Activated CD8-positive, alpha-beta T cell treated with anti-CD3 and anti-CD28 coated beads for 36 hours (primary cell): ENCODE results near the gene PAIP1. TPM values are rescaled to one million over a fixed set of nuclear protein-coding genes. Genes with fewer than 3 reads are reported as not detected.
A peak's percentile ranks its signal among the peaks of the same experiment; 100 is the strongest.

Experiments
- ATAC-seq: fragments of 200-7000 bp; cut with Tn5 transposase; one replicate; pipeline ENCODE4 v1.10.0; 2021; ENCODE audit warnings: mild to moderate bottlenecking, moderate library complexity
- CTCF ChIA-PET: fragments of 350-600 bp; sonication (Branson Sonifier 250); formaldehyde crosslinking; loops from one replicate; lab custom pipeline; 2021; ENCODE audit warnings: antibody characterized with exemption; lab: Charles Lee
- POLR2A ChIA-PET: fragments of 350-600 bp; sonication (Branson Sonifier 250); formaldehyde crosslinking; loops from one replicate; lab custom pipeline; 2021; ENCODE audit warnings: antibody characterized with exemption; lab: Charles Lee
- DNase-seq: peaks from one replicate; pipeline ENCODE4 v3.0.0-alpha.2; 2020
- H3K27ac Mint-ChIP-seq: one replicate; pipeline ENCODE4 v1.8.0; 2021; ENCODE audit warnings: mild to moderate bottlenecking, mixed read lengths
- H3K27me3 Mint-ChIP-seq: one replicate; pipeline ENCODE4 v1.8.0; 2021; ENCODE audit warnings: mixed read lengths
- H3K36me3 Mint-ChIP-seq: one replicate; pipeline ENCODE4 v1.8.0; 2021; ENCODE audit warnings: low read depth, mixed read lengths
- H3K4me1 Mint-ChIP-seq: one replicate; pipeline ENCODE4 v1.8.0; 2021; ENCODE audit warnings: low read depth, mixed read lengths
- H3K4me3 Mint-ChIP-seq: one replicate; pipeline ENCODE4 v1.8.0; 2021; ENCODE audit warnings: mild to moderate bottlenecking, moderate library complexity, mixed read lengths
- H3K9me3 Mint-ChIP-seq: one replicate; pipeline ENCODE4 v1.8.0; 2021; ENCODE audit warnings: mixed read lengths
- CTCF ChIP-seq: fragments of 200-600 bp; IDR thresholded peaks from one replicate; pipeline ENCODE4 v1.8.0; 2022; ENCODE audit warnings: antibody characterized with exemption, mild to moderate bottlenecking
- intact Hi-C: fragments of 100-400 bp; cut with micrococcal nuclease; formaldehyde crosslinking; loops from one replicate; pipeline ENCODE4 v1.10.0; 2022
- total RNA-seq, 2 experiments: library from RNA; stranded (reverse); gene quantifications; one replicate each; pipeline ENCODE4 v1.2.3, GENCODE V29; 2021

Gene PAIP1
- 10 to 100 TPM; 43.6 to 44.6 TPM for total RNA-seq

- Mint-ChIP-seq H3K27ac (peak within 1 kb of the TSS; percentile 93), H3K4me1 (peaks cover 17% of the 10 kb centered on the region), H3K9me3 (no peaks in the 10 kb centered on the region), H3K27me3 (peaks cover 1% of the 10 kb centered on the region), H3K36me3 (peaks cover 4% of the 10 kb centered on the region), H3K4me3 (peak within 1 kb of the TSS; percentile 87)
- TF ChIP-seq CTCF = peak; percentile 69
- ChIA-PET POLR2A (interaction anchor here (1.0 to 3.1 kb wide), 5 partner anchors 12 to 73 kb away, joined by 4 to 14 read pairs (median 8); partner anchors contain the start of genes NNT and TMEM267), CTCF (interaction anchor here (1.0 kb wide), 2 partner anchors 46 to 73 kb away, joined by 3 to 4 read pairs; partner anchors contain the start of genes NNT and TMEM267)
- intact Hi-C loops = loop anchor here (2.0 to 5.0 kb wide), 2 partner anchors 45 to 72 kb away; partner anchors contain the start of gene NNT
- DNase-seq = peak; percentile 83
- ATAC-seq = peak; percentile 87
Observed at GRCh38 chr5:43556857-43557542, at the start of gene PAIP1. PAIP1 (minus strand) TSS chr5:43557077; CDS start chr5:43556846, 231 bp downstream.

- Mint-ChIP-seq H3K4me1 (peaks cover 33% of the 10 kb centered on the region), H3K36me3 (peaks cover 33% of the 10 kb centered on the region), H3K27me3 (no peaks in the 10 kb centered on the region), H3K27ac (no peak overlapping the region), H3K4me3 (no peak overlapping the region), H3K9me3 (no peaks in the 10 kb centered on the region)
- CTCF ChIA-PET = interaction anchor here (1.2 to 1.4 kb wide), 2 partner anchors 25 to 26 kb away, joined by 3 to 5 read pairs; no protein-coding TSS in a partner anchor
- intact Hi-C loops = no loop called here
- ATAC-seq (no peak), DNase-seq (no peak)
- TF ChIP-seq CTCF = no peak
- POLR2A ChIA-PET = interaction anchor here (1.2 kb wide), 1 partner anchor 49 kb away, joined by 4 read pairs; no protein-coding TSS in a partner anchor
Observed at GRCh38 chr5:43606351-43606750, 49.5 kb upstream of the PAIP1 start.

- TF ChIP-seq CTCF = no peak
- intact Hi-C loops = loop anchor here (5.0 kb wide), 1 partner anchor 47 kb away; the partner anchor contains the start of gene PAIP1
- H3K27ac Mint-ChIP-seq = peak overlapping the region; percentile 87
- ChIA-PET POLR2A (interaction anchor here (0.6 to 3.6 kb wide), 4 partner anchors 49 to 849 kb away, joined by 3 to 22 read pairs (median 8); partner anchors contain the start of gene TMEM267), CTCF (interaction anchor here (0.6 to 3.2 kb wide), 3 partner anchors 27 to 52 kb away, joined by 3 to 25 read pairs (median 6); no protein-coding TSS in a partner anchor)
- peaks cover 36% of the 10 kb centered on the region for H3K4me1 Mint-ChIP-seq
- H3K9me3 Mint-ChIP-seq = no peaks in the 10 kb centered on the region
- no peaks in the 10 kb centered on the region for H3K27me3 Mint-ChIP-seq
- H3K36me3 Mint-ChIP-seq = peaks cover 24% of the 10 kb centered on the region
- ATAC-seq (no peak), DNase-seq (no peak)
- H3K4me3 Mint-ChIP-seq = peak overlapping the region; percentile 86
Observed at GRCh38 chr5:43604699-43605098, 47.8 kb upstream of the PAIP1 start.

- H3K4me1 Mint-ChIP-seq = peaks cover 39% of the 10 kb centered on the region
- peak overlapping the region; percentile 86 for H3K4me3 Mint-ChIP-seq
- peak; percentile 88 for DNase-seq
- no peak for TF ChIP-seq CTCF
- ChIA-PET CTCF (interaction anchor here (0.7 to 3.2 kb wide), 6 partner anchors 8 to 119 kb away, joined by 3 to 25 read pairs (median 5); partner anchors contain the start of gene TMEM267), POLR2A (interaction anchor here (1.1 to 3.6 kb wide), 13 partner anchors 13 to 219 kb away, joined by 3 to 22 read pairs (median 4); partner anchors contain the start of gene TMEM267)
- peak overlapping the region; percentile 87 for H3K27ac Mint-ChIP-seq
- H3K27me3 Mint-ChIP-seq = no peaks in the 10 kb centered on the region
- no peaks in the 10 kb centered on the region for H3K9me3 Mint-ChIP-seq
- peaks cover 18% of the 10 kb centered on the region for H3K36me3 Mint-ChIP-seq
- ATAC-seq = peak; percentile 81
- intact Hi-C loops = loop anchor here (5.0 kb wide), 1 partner anchor 46 kb away; the partner anchor contains the start of gene PAIP1
Observed at GRCh38 chr5:43603344-43604217, 46.7 kb upstream of the PAIP1 start.
